ENCODE data around the gene RNPEPL1.

DNA sequence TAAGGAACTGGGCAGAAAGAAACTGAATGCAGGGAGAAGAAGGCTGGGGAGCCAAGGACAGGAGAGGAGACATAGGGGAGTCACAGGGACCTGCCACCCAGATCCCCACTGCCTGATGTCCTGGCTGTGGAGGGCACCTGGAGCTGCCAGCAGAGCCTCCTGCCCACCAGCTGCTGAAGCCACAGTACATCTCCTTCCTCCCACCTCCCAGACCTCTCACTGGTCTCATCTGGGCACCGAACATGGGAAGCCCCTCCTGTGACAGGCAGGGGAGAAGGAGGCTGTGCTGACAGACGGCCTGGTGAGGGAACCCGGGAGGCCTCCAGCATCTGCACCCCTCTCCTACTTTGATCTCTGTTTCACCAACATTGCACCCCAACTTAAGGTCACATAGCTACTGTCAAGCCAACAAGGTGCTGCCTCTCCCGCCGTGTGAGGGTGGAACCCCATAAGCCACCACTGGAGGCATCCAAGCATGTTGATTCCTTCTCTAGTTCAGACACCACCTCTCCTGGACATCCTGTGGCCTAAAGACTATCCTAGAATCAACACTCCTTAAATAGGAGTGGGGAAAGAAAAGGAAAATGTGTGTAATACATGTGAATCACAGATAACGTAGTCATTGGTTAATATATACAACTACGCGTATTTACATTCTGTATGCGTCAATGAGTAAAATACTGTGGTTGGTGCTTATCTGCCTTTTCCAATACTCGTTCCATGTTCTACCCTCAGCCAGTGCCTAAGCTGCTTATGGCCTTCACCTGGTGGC, 3.5 kb upstream of the RNPEPL1 start:
- no peak for TF ChIP-seq FOXA1 (IDR thresholded peaks at IDR 0.05)
- no peak for TF ChIP-seq FOXM1 (IDR thresholded peaks at IDR 0.05; ENCODE audit: borderline replicate concordance)
- no peak for TF ChIP-seq NFRKB (IDR thresholded peaks at IDR 0.05)
- TF ChIP-seq ARNT (IDR thresholded peaks at IDR 0.05), result no peak
- TF ChIP-seq SUZ12 (IDR thresholded peaks at IDR 0.05), result no peak
- TF ChIP-seq SP1 (IDR thresholded peaks at IDR 0.05), result no peak
- TF ChIP-seq, protein P1, sequence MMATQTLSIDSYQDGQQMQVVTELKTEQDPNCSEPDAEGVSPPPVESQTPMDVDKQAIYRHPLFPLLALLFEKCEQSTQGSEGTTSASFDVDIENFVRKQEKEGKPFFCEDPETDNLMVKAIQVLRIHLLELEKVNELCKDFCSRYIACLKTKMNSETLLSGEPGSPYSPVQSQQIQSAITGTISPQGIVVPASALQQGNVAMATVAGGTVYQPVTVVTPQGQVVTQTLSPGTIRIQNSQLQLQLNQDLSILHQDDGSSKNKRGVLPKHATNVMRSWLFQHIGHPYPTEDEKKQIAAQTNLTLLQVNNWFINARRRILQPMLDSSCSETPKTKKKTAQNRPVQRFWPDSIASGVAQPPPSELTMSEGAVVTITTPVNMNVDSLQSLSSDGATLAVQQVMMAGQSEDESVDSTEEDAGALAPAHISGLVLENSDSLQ (IDR thresholded peaks at IDR 0.05), result no peak
- TF ChIP-seq ZNF384 (IDR thresholded peaks at IDR 0.05), result no peak
- no peak for TF ChIP-seq FOXK2 (IDR thresholded peaks at IDR 0.05)
- no peak for TF ChIP-seq BHLHE40 (IDR thresholded peaks at IDR 0.05; ENCODE audit: borderline replicate concordance)
- TF ChIP-seq TARDBP (IDR thresholded peaks at IDR 0.05), result no peak
- no peak for TF ChIP-seq LEF1 (IDR thresholded peaks at IDR 0.05; ENCODE audit: borderline replicate concordance)
